ENCODE results near the gene LHFPL2.
"Not testable (repeated sequence)": the region's sequence is repeated elsewhere in the genome, so short reads cannot be mapped to it uniquely, and the experiment has no call there.

The LHFPL2 gene, protein sequence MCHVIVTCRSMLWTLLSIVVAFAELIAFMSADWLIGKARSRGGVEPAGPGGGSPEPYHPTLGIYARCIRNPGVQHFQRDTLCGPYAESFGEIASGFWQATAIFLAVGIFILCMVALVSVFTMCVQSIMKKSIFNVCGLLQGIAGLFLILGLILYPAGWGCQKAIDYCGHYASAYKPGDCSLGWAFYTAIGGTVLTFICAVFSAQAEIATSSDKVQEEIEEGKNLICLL

GRCh38 chr5:78648359-78649210 lies at the start of gene LHFPL2:
Gene LHFPL2 (minus strand): TSS chr5:78648772. CDS start chr5:78510213, 138,559 bp downstream.
- DNase-seq (ENCODE audit: low spot score in 2 of 2), result peak; percentile 55 to 82
- in situ Hi-C loops (cut with MboI; ENCODE audit: low sequenced_read_pairs), result no loop called here

DNA sequence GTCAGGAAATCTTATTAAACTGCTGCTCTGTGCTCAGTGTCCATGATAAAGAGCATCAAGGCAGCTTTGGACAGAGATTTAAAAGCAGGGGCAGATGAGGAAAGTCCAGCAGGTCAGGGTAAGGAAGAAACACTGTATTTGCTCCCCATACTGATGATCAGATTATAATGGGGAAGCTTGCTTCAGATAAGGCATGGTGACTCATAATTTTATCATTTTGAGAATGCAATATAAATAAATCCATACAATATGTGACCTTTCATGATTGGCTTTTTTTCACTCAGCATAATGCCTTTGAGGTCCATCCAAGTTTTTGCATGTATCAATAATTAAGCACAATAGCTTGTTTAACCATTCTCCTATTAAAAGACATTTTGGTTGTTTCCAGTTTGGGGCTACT lies 48.1 kb upstream of the LHFPL2 start:
- in situ Hi-C loops (cut with MboI; ENCODE audit: low sequenced_read_pairs), result no loop called here
- H3K9me3 ChIP-seq, result no peaks in the 10 kb centered on the region
- H3K4me3 ChIP-seq, result no peak overlapping the region
- H3K36me3 ChIP-seq (replicated peaks), result no peaks in the 10 kb centered on the region
- peaks cover 9% of the 10 kb centered on the region for H3K4me1 ChIP-seq
- no peak for DNase-seq (ENCODE audit: low spot score in 2 of 2)
- H3K27me3 ChIP-seq (ENCODE audit: low read depth), result no peaks in the 10 kb centered on the region

More at GRCh38 chr5:78648359-78649210, at the start of gene LHFPL2:
- no peaks in the 10 kb centered on the region for H3K9me3 ChIP-seq
- peak within 1 kb of the TSS; percentile 77 for H3K4me3 ChIP-seq
- H3K4me1 ChIP-seq, result peaks cover 6% of the 10 kb centered on the region; the same call in 1 of the 2 replicates
- H3K36me3 ChIP-seq (replicated peaks), result no peaks in the 10 kb centered on the region
- H3K27me3 ChIP-seq (ENCODE audit: low read depth), result no peaks in the 10 kb centered on the region

- in situ Hi-C loops (cut with MboI; ENCODE audit: low sequenced_read_pairs); DNase-seq (ENCODE audit: low spot score in 2 of 2); H3K4me3 ChIP-seq; H3K9me3 ChIP-seq; H3K36me3 ChIP-seq (replicated peaks); H3K4me1 ChIP-seq; H3K27me3 ChIP-seq (ENCODE audit: low read depth): not testable (repeated sequence)
Measured at GRCh38 chr5:78696052-78696451, 47.5 kb upstream of the LHFPL2 start.

DNA sequence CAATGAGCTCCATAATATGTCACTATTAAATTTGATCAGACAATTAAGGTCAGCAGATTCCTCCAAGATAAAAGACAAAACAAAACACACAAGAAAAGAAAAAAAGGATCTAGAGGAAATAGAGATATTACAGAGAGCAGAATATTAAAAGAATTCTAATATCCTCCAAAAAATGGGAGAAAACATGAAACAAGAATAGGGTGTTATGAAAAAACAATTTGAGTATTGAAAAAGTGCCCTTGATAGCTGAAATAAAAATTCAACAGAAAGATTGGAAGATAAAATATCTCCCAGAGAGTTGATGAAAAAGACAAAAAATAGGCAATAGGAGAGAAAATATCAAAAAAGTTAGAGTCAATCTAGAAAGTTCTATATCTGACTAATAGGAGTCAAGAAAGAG lies 44.8 kb upstream of the LHFPL2 start:
- no peaks in the 10 kb centered on the region for H3K9me3 ChIP-seq
- in situ Hi-C loops (cut with MboI; ENCODE audit: low sequenced_read_pairs), result no loop called here
- no peaks in the 10 kb centered on the region for H3K27me3 ChIP-seq (ENCODE audit: low read depth)
- DNase-seq (ENCODE audit: low spot score in 2 of 2), result no peak
- no peak overlapping the region for H3K4me3 ChIP-seq
- no peaks in the 10 kb centered on the region; the same call in 1 of the 2 replicates for H3K36me3 ChIP-seq (replicated peaks)
- H3K4me1 ChIP-seq, result no peaks in the 10 kb centered on the region

- Histone ChIP-seq H3K4me1 (no peaks in the 10 kb centered on the region), H3K4me3 (no peak overlapping the region), H3K27me3 (ENCODE audit: low read depth) (no peaks in the 10 kb centered on the region), H3K36me3 (replicated peaks) (no peaks in the 10 kb centered on the region; the same call in 1 of the 2 replicates), H3K9me3 (no peaks in the 10 kb centered on the region)
- in situ Hi-C loops (cut with MboI; ENCODE audit: low sequenced_read_pairs), result no loop called here
- no peak for DNase-seq (ENCODE audit: low spot score in 2 of 2)
Measured at GRCh38 chr5:78691084-78691960, 42.8 kb upstream of the LHFPL2 start.

DNA sequence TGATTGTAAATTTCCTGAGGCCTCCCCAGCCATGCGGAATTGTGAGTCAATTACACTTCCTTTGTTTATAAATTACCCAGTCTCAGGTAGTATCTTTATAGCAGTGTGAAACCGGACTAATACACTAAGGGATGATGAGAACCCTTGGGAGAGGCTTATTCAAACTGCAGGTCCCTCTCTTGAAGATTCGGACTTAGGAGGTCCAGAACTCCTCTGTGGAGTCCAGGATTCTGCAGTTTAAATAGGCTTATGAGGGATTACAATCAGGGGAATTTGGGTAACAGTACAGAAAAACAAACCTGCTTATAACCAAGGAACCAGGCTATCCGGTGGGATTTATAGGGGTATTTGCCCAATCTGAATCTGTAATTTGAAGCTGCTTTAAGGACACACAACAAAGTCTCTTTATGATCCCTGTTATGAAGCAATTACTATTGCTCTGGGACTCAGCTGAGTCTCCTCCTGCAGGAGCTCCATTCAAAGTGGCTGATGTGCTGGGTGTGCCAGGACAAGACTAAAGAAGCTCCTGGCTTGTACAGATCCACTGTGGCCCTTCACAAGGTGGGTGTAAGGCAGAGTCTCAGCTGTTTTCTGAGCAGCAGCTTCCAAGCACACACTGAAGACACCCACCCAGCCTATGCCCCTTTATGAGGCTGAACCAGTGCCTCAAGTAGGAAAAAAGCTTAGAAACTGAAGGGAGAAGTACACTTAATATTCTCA lies 41.8 kb upstream of the LHFPL2 start:
- no peaks in the 10 kb centered on the region; the same call in 1 of the 2 replicates for H3K36me3 ChIP-seq (replicated peaks)
- DNase-seq (ENCODE audit: low spot score in 2 of 2), result no peak
- no peak overlapping the region for H3K4me3 ChIP-seq
- H3K9me3 ChIP-seq, result no peaks in the 10 kb centered on the region
- no peaks in the 10 kb centered on the region for H3K27me3 ChIP-seq (ENCODE audit: low read depth)
- in situ Hi-C loops (cut with MboI; ENCODE audit: low sequenced_read_pairs), result no loop called here
- H3K4me1 ChIP-seq, result no peaks in the 10 kb centered on the region

DNA sequence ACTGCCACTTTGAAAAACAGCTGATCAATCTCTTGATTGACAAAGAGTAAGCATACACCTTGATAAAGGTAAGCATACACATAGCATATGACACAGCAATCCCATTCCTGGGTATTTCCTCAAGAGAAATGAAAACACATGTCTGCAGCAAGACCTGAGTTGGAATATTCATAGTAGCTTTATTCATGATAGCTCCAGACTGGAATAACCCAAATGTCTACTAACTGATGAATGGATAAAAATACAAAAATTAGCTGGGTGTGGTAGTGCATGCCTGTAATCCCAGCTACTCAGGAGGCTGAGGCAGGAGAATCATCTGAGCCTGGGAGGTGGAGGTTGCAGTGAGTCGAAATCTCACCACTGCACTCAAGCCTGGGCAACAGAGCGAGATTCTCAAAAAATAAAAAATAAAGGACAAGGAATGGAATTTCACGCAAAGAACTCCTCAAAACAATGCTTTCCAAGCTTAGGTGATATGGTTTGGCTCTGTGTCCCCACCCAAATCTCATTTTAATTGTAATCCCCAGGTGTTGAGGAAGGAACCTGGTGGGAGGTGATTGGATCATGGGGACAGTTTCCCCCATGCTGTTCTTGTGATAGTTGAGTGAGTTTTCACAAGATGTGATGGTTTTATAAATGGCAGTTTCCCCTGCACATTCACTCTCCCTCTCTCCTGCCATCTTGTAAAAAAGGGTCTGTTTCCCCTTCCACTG lies 41.1 kb upstream of the LHFPL2 start:
- in situ Hi-C loops (cut with MboI; ENCODE audit: low sequenced_read_pairs), result no loop called here
- Histone ChIP-seq H3K4me1 (no peaks in the 10 kb centered on the region), H3K4me3 (no peak overlapping the region), H3K36me3 (replicated peaks) (no peaks in the 10 kb centered on the region; the same call in 1 of the 2 replicates), H3K27me3 (ENCODE audit: low read depth) (no peaks in the 10 kb centered on the region), H3K9me3 (no peaks in the 10 kb centered on the region)
- no peak for DNase-seq (ENCODE audit: low spot score in 2 of 2)

DNA sequence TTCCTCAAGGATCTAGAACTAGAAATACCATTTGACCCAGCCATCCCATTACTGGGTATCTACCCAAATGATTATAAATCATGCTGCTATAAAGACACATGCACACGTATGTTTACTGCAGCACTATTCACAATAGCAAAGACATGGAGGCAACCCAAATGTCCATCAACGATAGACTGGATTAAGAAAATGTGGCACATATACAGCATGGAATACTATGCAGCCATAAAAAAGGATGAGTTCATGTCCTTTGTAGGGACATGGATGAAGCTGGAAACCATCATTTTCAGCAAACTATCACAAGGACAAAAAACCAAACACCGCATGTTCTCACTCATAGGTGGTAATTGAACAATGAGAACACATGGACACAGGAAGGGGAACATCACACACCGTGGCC lies 38.9 kb upstream of the LHFPL2 start:
- DNase-seq (ENCODE audit: low spot score in 2 of 2); H3K9me3 ChIP-seq; H3K36me3 ChIP-seq (replicated peaks); H3K27me3 ChIP-seq (ENCODE audit: low read depth); H3K4me3 ChIP-seq; H3K4me1 ChIP-seq; in situ Hi-C loops (cut with MboI; ENCODE audit: low sequenced_read_pairs): not testable (repeated sequence)

- in situ Hi-C loops (cut with MboI; ENCODE audit: low sequenced_read_pairs); H3K4me3 ChIP-seq; H3K36me3 ChIP-seq (replicated peaks); H3K9me3 ChIP-seq; H3K27me3 ChIP-seq (ENCODE audit: low read depth); DNase-seq (ENCODE audit: low spot score in 2 of 2); H3K4me1 ChIP-seq: not testable (repeated sequence)
Measured at GRCh38 chr5:78683905-78684304, 35.3 kb upstream of the LHFPL2 start.

- Histone ChIP-seq H3K9me3 (0 out of 2 replicates have a peak, but pooled peaks cover 3% of the 10 kb centered on the region), H3K36me3 (replicated peaks) (no peaks in the 10 kb centered on the region), H3K27me3 (ENCODE audit: low read depth) (no peaks in the 10 kb centered on the region), H3K4me1 (peaks cover 5% of the 10 kb centered on the region; the same call in 1 of the 2 replicates), H3K4me3 (no peak overlapping the region)
- in situ Hi-C loops (cut with MboI; ENCODE audit: low sequenced_read_pairs), result no loop called here
- DNase-seq (ENCODE audit: low spot score in 2 of 2), result no peak
Measured at GRCh38 chr5:78679905-78680304, 31.3 kb upstream of the LHFPL2 start.

DNA sequence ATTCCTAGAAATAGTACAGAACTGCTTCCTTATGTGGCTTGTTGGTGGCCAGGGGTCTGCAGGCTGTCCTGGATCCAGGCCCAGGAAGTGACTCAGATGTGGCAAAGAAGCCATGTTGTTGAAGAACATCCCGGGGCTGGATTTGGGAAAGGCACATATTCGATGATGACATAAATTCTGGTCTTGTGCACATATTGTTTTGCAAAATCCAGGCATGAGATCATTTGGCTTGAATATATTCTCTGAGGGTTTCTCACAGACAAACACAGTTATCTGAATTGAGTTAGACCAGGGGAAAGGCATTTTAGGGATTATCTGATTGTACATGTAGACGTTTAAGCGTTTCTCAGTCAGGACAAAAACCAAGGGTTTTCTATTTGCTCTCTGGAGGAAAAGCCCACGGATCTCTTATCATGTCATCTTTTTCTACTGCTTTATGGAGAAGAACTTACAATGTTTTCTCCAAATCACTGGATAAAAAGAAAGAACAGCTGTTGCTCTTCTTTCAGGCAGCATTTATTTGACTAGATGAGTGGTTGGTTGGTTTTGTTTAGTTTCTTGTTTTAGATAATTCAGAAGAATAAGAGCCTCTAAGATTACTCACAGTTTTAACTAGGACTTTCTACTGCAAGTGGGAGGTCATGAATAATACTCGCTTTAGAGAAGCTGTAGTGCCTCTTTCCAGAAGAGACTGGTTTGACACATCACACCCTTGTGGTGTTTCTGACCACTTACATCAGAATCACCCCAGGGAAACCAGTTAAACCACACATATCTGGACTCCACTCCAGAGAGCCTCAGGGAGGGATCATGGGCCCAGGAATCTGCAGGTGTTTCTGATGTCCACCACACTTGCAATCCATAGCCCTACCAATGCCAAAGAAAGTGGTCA lies 29.5 kb upstream of the LHFPL2 start:
- Histone ChIP-seq H3K4me1 (peaks cover 5% of the 10 kb centered on the region; the same call in 1 of the 2 replicates), H3K9me3 (0 out of 2 replicates have a peak, but pooled peaks cover 2% of the 10 kb centered on the region), H3K36me3 (replicated peaks) (no peaks in the 10 kb centered on the region), H3K27me3 (ENCODE audit: low read depth) (no peaks in the 10 kb centered on the region), H3K4me3 (no peak overlapping the region)
- no peak for DNase-seq (ENCODE audit: low spot score in 2 of 2)
- in situ Hi-C loops (cut with MboI; ENCODE audit: low sequenced_read_pairs), result no loop called here

All from HAP-1 (cell line).